Dendritic cell treated with granulocyte-macrophage colony-stimulating factor and Interleukin-4, amounts not matched to agents 40 ng/mL and 50 ng/mL, for 4 days (primary cell): ENCODE results near the gene ANAPC5.
"Not testable (repeated sequence)": the region's sequence is repeated elsewhere in the genome, so short reads cannot be mapped to it uniquely, and the experiment has no call there.

Source experiments
- H3K27ac Mint-ChIP-seq: one replicate; pipeline ENCODE4 v1.8.0; 2022; ENCODE audit warnings: mild to moderate bottlenecking, mixed read lengths
- H3K27me3 Mint-ChIP-seq: one replicate; pipeline ENCODE4 v1.8.0; 2022; ENCODE audit warnings: mild to moderate bottlenecking, mixed read lengths
- H3K36me3 Mint-ChIP-seq: one replicate; pipeline ENCODE4 v1.8.0; 2022; ENCODE audit warnings: low read depth, mixed read lengths
- H3K4me1 Mint-ChIP-seq: one replicate; pipeline ENCODE4 v1.8.0; 2022; ENCODE audit warnings: low read depth, mixed read lengths
- H3K4me3 Mint-ChIP-seq: one replicate; pipeline ENCODE4 v1.8.0; 2022; ENCODE audit warnings: mild to moderate bottlenecking, moderate library complexity, mixed read lengths
- H3K9me3 Mint-ChIP-seq: one replicate; pipeline ENCODE4 v1.8.0; 2022; ENCODE audit warnings: mixed read lengths
- intact Hi-C: fragments of 100-400 bp; cut with micrococcal nuclease; formaldehyde crosslinking; loops from one replicate; pipeline ENCODE4 v1.15.0; 2022

Gene ANAPC5

GRCh38 chr12:121378736-121379135, 26.5 kb upstream of the ANAPC5 start:
- intact Hi-C loops = no loop called here
- no peak overlapping the region for H3K27ac Mint-ChIP-seq
- H3K27me3 Mint-ChIP-seq = peaks cover 5% of the 10 kb centered on the region
- H3K36me3 Mint-ChIP-seq = no peaks in the 10 kb centered on the region
- H3K9me3 Mint-ChIP-seq = no peaks in the 10 kb centered on the region
- no peak overlapping the region for H3K4me3 Mint-ChIP-seq
- no peaks in the 10 kb centered on the region for H3K4me1 Mint-ChIP-seq

GRCh38 chr12:121376754-121377697, 24.8 kb upstream of the ANAPC5 start:
- H3K4me3 Mint-ChIP-seq = no peak overlapping the region
- no peak overlapping the region for H3K27ac Mint-ChIP-seq
- H3K36me3 Mint-ChIP-seq = no peaks in the 10 kb centered on the region
- intact Hi-C loops = no loop called here
- H3K9me3 Mint-ChIP-seq = no peaks in the 10 kb centered on the region
- no peaks in the 10 kb centered on the region for H3K4me1 Mint-ChIP-seq
- H3K27me3 Mint-ChIP-seq = peaks cover 2% of the 10 kb centered on the region

- H3K27ac Mint-ChIP-seq, intact Hi-C loops, H3K9me3 Mint-ChIP-seq, H3K4me3 Mint-ChIP-seq, H3K36me3 Mint-ChIP-seq, H3K27me3 Mint-ChIP-seq, H3K4me1 Mint-ChIP-seq: not testable (repeated sequence)
These were observed 22.9 kb upstream of the ANAPC5 start for GRCh38 chr12:121374945-121375584.

- H3K27ac Mint-ChIP-seq, intact Hi-C loops, H3K4me3 Mint-ChIP-seq, H3K27me3 Mint-ChIP-seq, H3K4me1 Mint-ChIP-seq, H3K9me3 Mint-ChIP-seq, H3K36me3 Mint-ChIP-seq: not testable (repeated sequence)
These were observed 22.1 kb upstream of the ANAPC5 start for GRCh38 chr12:121374336-121374735.

- Mint-ChIP-seq H3K9me3 (no peaks in the 10 kb centered on the region), H3K4me1 (no peaks in the 10 kb centered on the region), H3K4me3 (no peak overlapping the region), H3K27ac (no peak overlapping the region), H3K36me3 (no peaks in the 10 kb centered on the region), H3K27me3 (peaks cover 3% of the 10 kb centered on the region)
- intact Hi-C loops = no loop called here
These were observed 21.5 kb upstream of the ANAPC5 start for GRCh38 chr12:121373755-121374154.

GRCh38 chr12:121371404-121371803, 19.2 kb upstream of the ANAPC5 start:
- H3K27me3 Mint-ChIP-seq = peaks cover 3% of the 10 kb centered on the region
- intact Hi-C loops = no loop called here
- H3K4me1 Mint-ChIP-seq = no peaks in the 10 kb centered on the region
- no peaks in the 10 kb centered on the region for H3K9me3 Mint-ChIP-seq
- H3K4me3 Mint-ChIP-seq = no peak overlapping the region
- H3K36me3 Mint-ChIP-seq = no peaks in the 10 kb centered on the region
- H3K27ac Mint-ChIP-seq = no peak overlapping the region

GRCh38 chr12:121366063-121366459, 13.8 kb upstream of the ANAPC5 start:
- peaks cover under 1% of the 10 kb centered on the region for H3K27me3 Mint-ChIP-seq
- no peak overlapping the region for H3K4me3 Mint-ChIP-seq
- no peaks in the 10 kb centered on the region for H3K9me3 Mint-ChIP-seq
- peaks cover 10% of the 10 kb centered on the region for H3K4me1 Mint-ChIP-seq
- H3K27ac Mint-ChIP-seq = no peak overlapping the region
- no peaks in the 10 kb centered on the region for H3K36me3 Mint-ChIP-seq
- intact Hi-C loops = no loop called here

GRCh38 chr12:121365416-121366062, 13.3 kb upstream of the ANAPC5 start:
- intact Hi-C loops = no loop called here
- no peak overlapping the region for H3K27ac Mint-ChIP-seq
- H3K4me3 Mint-ChIP-seq = no peak overlapping the region
- H3K9me3 Mint-ChIP-seq = no peaks in the 10 kb centered on the region
- no peaks in the 10 kb centered on the region for H3K36me3 Mint-ChIP-seq
- H3K27me3 Mint-ChIP-seq = no peaks in the 10 kb centered on the region
- H3K4me1 Mint-ChIP-seq = peaks cover 10% of the 10 kb centered on the region

GRCh38 chr12:121364683-121365121, 12.5 kb upstream of the ANAPC5 start:
- Mint-ChIP-seq H3K27me3 (no peaks in the 10 kb centered on the region), H3K36me3 (no peaks in the 10 kb centered on the region), H3K9me3 (no peaks in the 10 kb centered on the region), H3K27ac (no peak overlapping the region), H3K4me3 (no peak overlapping the region), H3K4me1 (peaks cover 10% of the 10 kb centered on the region)
- intact Hi-C loops = no loop called here

- Mint-ChIP-seq H3K9me3 (no peaks in the 10 kb centered on the region), H3K4me3 (no peak overlapping the region), H3K4me1 (peaks cover 11% of the 10 kb centered on the region), H3K27ac (no peak overlapping the region), H3K36me3 (no peaks in the 10 kb centered on the region), H3K27me3 (peaks cover 1% of the 10 kb centered on the region)
- intact Hi-C loops = no loop called here
These were observed 5.9 kb upstream of the ANAPC5 start for GRCh38 chr12:121358073-121358472.

GRCh38 chr12:121357331-121357730, 5.1 kb upstream of the ANAPC5 start:
- H3K27ac Mint-ChIP-seq = no peak overlapping the region
- H3K27me3 Mint-ChIP-seq = peaks cover 1% of the 10 kb centered on the region
- peaks cover 14% of the 10 kb centered on the region for H3K4me1 Mint-ChIP-seq
- intact Hi-C loops = no loop called here
- H3K4me3 Mint-ChIP-seq = no peak overlapping the region
- H3K9me3 Mint-ChIP-seq = no peaks in the 10 kb centered on the region
- H3K36me3 Mint-ChIP-seq = peaks cover 4% of the 10 kb centered on the region

GRCh38 chr12:121356657-121357056, 4.4 kb upstream of the ANAPC5 start:
- H3K36me3 Mint-ChIP-seq = peaks cover 11% of the 10 kb centered on the region
- peaks cover 1% of the 10 kb centered on the region for H3K27me3 Mint-ChIP-seq
- H3K4me1 Mint-ChIP-seq = peaks cover 14% of the 10 kb centered on the region
- no peak overlapping the region for H3K4me3 Mint-ChIP-seq
- intact Hi-C loops = no loop called here
- no peaks in the 10 kb centered on the region for H3K9me3 Mint-ChIP-seq
- H3K27ac Mint-ChIP-seq = no peak overlapping the region

- H3K4me3 Mint-ChIP-seq = no peak overlapping the region
- no peak overlapping the region for H3K27ac Mint-ChIP-seq
- no peaks in the 10 kb centered on the region for H3K9me3 Mint-ChIP-seq
- peaks cover 15% of the 10 kb centered on the region for H3K4me1 Mint-ChIP-seq
- peaks cover 1% of the 10 kb centered on the region for H3K27me3 Mint-ChIP-seq
- H3K36me3 Mint-ChIP-seq = peaks cover 11% of the 10 kb centered on the region
- intact Hi-C loops = no loop called here
These were observed 3.6 kb upstream of the ANAPC5 start for GRCh38 chr12:121355818-121356217.

- Mint-ChIP-seq H3K4me3 (peak overlapping the region; percentile 91), H3K9me3 (no peaks in the 10 kb centered on the region), H3K27ac (peak overlapping the region; percentile 98), H3K4me1 (peaks cover 22% of the 10 kb centered on the region), H3K27me3 (peaks cover 1% of the 10 kb centered on the region), H3K36me3 (peaks cover 11% of the 10 kb centered on the region)
- intact Hi-C loops = loop anchor here (1.0 kb wide), 2 partner anchors 48 to 98 kb away; partner anchors contain the start of gene RNF34
These were observed 439 bp upstream of the ANAPC5 start for GRCh38 chr12:121352682-121353018.
